Loucy (cell line): Measurements from ENCODE around the gene CA5A.

Source experiments
- EZH2phosphoT487 ChIP-seq: fragments of 200-600 bp; IDR thresholded peaks from 2 replicates; pipeline ENCODE4 v1.6.1; 2018; ENCODE audit warnings: antibody characterized with exemption, mild to moderate bottlenecking, moderate library complexity, borderline replicate concordance
- TF ChIP-seq, protein P1 (sequence below): fragments of 200-600 bp; sonication (generic); conservative IDR thresholded peaks from 2 replicates; pipeline ENCODE4 v1.5.1; 2014; ENCODE audit warnings: mild to moderate bottlenecking, antibody characterized with exemption, low read length

DNA sequence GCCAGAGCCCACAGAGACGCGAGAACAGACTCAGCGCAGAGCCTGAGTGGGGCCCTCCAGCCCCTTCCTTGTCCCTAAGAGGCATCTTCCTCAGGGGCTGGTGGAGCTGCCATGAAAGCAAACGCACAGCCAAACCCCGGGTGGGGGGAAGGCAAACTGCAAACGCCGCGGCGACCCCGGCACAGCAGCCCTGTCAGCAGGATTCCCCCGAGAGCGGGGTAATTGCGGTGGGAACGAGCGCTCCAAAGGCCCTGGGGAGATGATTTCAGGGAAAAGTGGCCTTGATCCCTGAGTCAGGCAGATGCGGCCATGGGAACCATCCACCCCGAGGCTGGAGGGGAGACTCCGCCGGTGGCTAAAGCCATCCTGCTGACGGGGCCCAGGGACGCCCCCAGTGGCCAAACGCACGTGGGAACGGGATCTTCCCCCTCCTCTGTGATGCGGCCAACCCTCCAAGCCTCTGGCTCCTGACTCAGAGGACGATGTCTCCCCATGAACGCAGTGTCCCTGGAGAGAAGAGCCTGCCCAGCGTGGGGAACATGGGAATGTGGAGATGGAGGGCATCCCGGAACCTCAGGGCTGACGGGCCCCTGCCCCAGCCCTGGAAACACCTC is 92.1 kb downstream of the CA5A start:
- TF ChIP-seq, protein P1, sequence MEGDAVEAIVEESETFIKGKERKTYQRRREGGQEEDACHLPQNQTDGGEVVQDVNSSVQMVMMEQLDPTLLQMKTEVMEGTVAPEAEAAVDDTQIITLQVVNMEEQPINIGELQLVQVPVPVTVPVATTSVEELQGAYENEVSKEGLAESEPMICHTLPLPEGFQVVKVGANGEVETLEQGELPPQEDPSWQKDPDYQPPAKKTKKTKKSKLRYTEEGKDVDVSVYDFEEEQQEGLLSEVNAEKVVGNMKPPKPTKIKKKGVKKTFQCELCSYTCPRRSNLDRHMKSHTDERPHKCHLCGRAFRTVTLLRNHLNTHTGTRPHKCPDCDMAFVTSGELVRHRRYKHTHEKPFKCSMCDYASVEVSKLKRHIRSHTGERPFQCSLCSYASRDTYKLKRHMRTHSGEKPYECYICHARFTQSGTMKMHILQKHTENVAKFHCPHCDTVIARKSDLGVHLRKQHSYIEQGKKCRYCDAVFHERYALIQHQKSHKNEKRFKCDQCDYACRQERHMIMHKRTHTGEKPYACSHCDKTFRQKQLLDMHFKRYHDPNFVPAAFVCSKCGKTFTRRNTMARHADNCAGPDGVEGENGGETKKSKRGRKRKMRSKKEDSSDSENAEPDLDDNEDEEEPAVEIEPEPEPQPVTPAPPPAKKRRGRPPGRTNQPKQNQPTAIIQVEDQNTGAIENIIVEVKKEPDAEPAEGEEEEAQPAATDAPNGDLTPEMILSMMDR, result no peak
- no peak for TF ChIP-seq EZH2phosphoT487
